PC-3 (cell line): ENCODE results near the gene PDLIM5. TPM values are rescaled to one million over a fixed set of nuclear protein-coding genes. Genes with fewer than 3 reads are reported as not detected.
"Not testable (repeated sequence)": the region's sequence is repeated elsewhere in the genome, so short reads cannot be mapped to it uniquely, and the experiment has no call there.

Experiments used
- ATAC-seq: fragments of 200-7000 bp; cut with Tn5 transposase; 2 replicates; pipeline ENCODE4 v1.9.1; 2020; ENCODE audit warnings: mild to moderate bottlenecking, moderate library complexity
- BruUV-seq: library from RNA; stranded (reverse); fragments of 400-500 nt; replicated peaks from 2 replicates; lab custom pipeline; 2021; lab: Mats Ljungman, UMichigan
- CTCF ChIA-PET: fragments of 300-600 bp; sonication (Branson Sonifier 250); formaldehyde crosslinking; loops from one replicate; lab custom pipeline; 2022; ENCODE audit warnings: antibody characterized with exemption; lab: Charles Lee
- POLR2A ChIA-PET: fragments of 300-600 bp; sonication (Branson Sonifier 250); formaldehyde crosslinking; loops from one replicate; lab custom pipeline; 2022; ENCODE audit warnings: antibody characterized with exemption; ENCODE audit not compliant: unreplicated experiment; lab: Charles Lee
- DNase-seq: peaks from one replicate; pipeline ENCODE4 v3.0.0-alpha.2; 2015
- H2AFZ ChIP-seq: fragments of 300-600 bp; sonication (generic); 2 replicates; pipeline ENCODE4 v1.6.0; 2016; ENCODE audit warnings: antibody characterized with exemption, low read length
- H3F3A ChIP-seq: fragments of 300-600 bp; sonication (generic); one replicate; pipeline ENCODE4 v1.6.0; 2017; ENCODE audit warnings: antibody characterized with exemption, low read length, control low read depth, mild to moderate bottlenecking; ENCODE audit not compliant: unreplicated experiment
- H3K27ac ChIP-seq: fragments of 300-600 bp; sonication (generic); 2 replicates; pipeline ENCODE4 v1.5.1; 2016; ENCODE audit warnings: mild to moderate bottlenecking, low read length
- H3K27me3 ChIP-seq: fragments of 300-600 bp; sonication (generic); 2 replicates; pipeline ENCODE4 v1.6.1; 2016; ENCODE audit warnings: low read length, mixed read lengths
- H3K36me3 ChIP-seq: fragments of 300-600 bp; sonication (generic); 2 replicates; pipeline ENCODE4 v1.6.1; 2016; ENCODE audit warnings: low read depth, mixed run types, low read length, mixed read lengths
- H3K4me1 ChIP-seq: fragments of 300-600 bp; sonication (generic); 2 replicates; pipeline ENCODE4 v1.5.1; 2016; ENCODE audit warnings: low read length; ENCODE audit not compliant: insufficient read depth
- H3K4me2 ChIP-seq: fragments of 300-600 bp; sonication (generic); 2 replicates; pipeline ENCODE4 v1.6.0; 2016; ENCODE audit warnings: low read length
- H3K4me3 ChIP-seq: fragments of 300-600 bp; sonication (generic); 2 replicates; pipeline ENCODE4 v1.5.1; 2016; ENCODE audit warnings: mild to moderate bottlenecking, low read length, mixed read lengths
- H3K79me2 ChIP-seq: fragments of 300-600 bp; sonication (generic); 2 replicates; pipeline ENCODE4 v1.6.1; 2017; ENCODE audit warnings: low read length, mixed read lengths
- H3K9ac ChIP-seq: fragments of 300-600 bp; sonication (generic); 2 replicates; pipeline ENCODE4 v1.6.0; 2016; ENCODE audit warnings: mild to moderate bottlenecking, low read length
- H3K9me2 ChIP-seq: fragments of 300-600 bp; sonication (generic); replicated peaks from 2 replicates; pipeline ENCODE4 v1.6.1; 2016; ENCODE audit warnings: mixed run types, low read length, mixed read lengths
- H3K9me3 ChIP-seq: fragments of 300-600 bp; sonication (generic); 2 replicates; pipeline ENCODE4 v1.6.1; 2016; ENCODE audit warnings: low read length, mixed read lengths
- H4K20me1 ChIP-seq: fragments of 300-600 bp; sonication (generic); 2 replicates; pipeline ENCODE4 v1.6.1; 2016; ENCODE audit warnings: low read length, mixed read lengths
- CTCF ChIP-seq: fragments of 300-600 bp; sonication (generic); conservative IDR thresholded peaks from 2 replicates; pipeline ENCODE4 v1.5.1; 2017; ENCODE audit warnings: antibody characterized with exemption, low read depth, mild to moderate bottlenecking, low read length
- EZH2 ChIP-seq: fragments of 300-600 bp; sonication (generic); IDR thresholded peaks from one replicate; pipeline ENCODE4 v1.6.1; 2017; ENCODE audit warnings: antibody characterized with exemption, mild to moderate bottlenecking, low read length; ENCODE audit not compliant: unreplicated experiment
- EZH2phosphoT487 ChIP-seq: fragments of 300-600 bp; sonication (generic); IDR thresholded peaks from 2 replicates; pipeline ENCODE4 v1.6.1; 2018; ENCODE audit warnings: mild to moderate bottlenecking, antibody characterized with exemption, low read length, borderline replicate concordance
- intact Hi-C: fragments of 100-400 bp; cut with micrococcal nuclease; formaldehyde crosslinking; loops from 2 replicates; pipeline ENCODE4 v1.9.0; 2023
- total RNA-seq: library from RNA; depleted of rRNA; stranded (reverse); fragments of >200 nt; gene quantifications from 2 replicates; pipeline ENCODE4 v1.2.3, GENCODE V29; 2014

The PDLIM5 gene
- total RNA-seq, 1 experiment from 2014 or later = 57.8 TPM

GRCh38 chr4:94475050-94475449, 23.3 kb downstream of the PDLIM5 start:
- DNase-seq = no peak
- H4K20me1 ChIP-seq = no peaks in the 10 kb centered on the region
- peaks cover 31% of the 10 kb centered on the region for H3K4me1 ChIP-seq
- CTCF ChIA-PET = no interaction called here
- POLR2A ChIA-PET = no interaction called here
- H3K9me2 ChIP-seq = no peaks in the 10 kb centered on the region
- intact Hi-C loops = no loop called here
- no peaks in the 10 kb centered on the region for H3K27me3 ChIP-seq
- TF ChIP-seq CTCF (no peak), EZH2 (no peak), EZH2phosphoT487 (no peak)
- H3K36me3 ChIP-seq = peaks cover 11% of the 10 kb centered on the region; the same call in 1 of the 2 replicates
- no peak overlapping the region for H3K4me3 ChIP-seq
- no peak overlapping the region for H2AFZ ChIP-seq
- H3K9me3 ChIP-seq = peaks cover 3% of the 10 kb centered on the region; the same call in 1 of the 2 replicates
- no peak for ATAC-seq
- peaks cover 80% of the 10 kb centered on the region for H3K79me2 ChIP-seq
- H3K4me2 ChIP-seq = peak overlapping the region; percentile 2; the same call in 1 of the 2 replicates
- no peak overlapping the region for H3K27ac ChIP-seq
- no TSS peak for BruUV-seq
- H3F3A ChIP-seq = no peaks in the 10 kb centered on the region
- no peak overlapping the region for H3K9ac ChIP-seq

- H4K20me1 ChIP-seq = no peaks in the 10 kb centered on the region
- POLR2A ChIA-PET = no interaction called here
- ATAC-seq (no peak), DNase-seq (no peak)
- peaks cover 3% of the 10 kb centered on the region; the same call in 1 of the 2 replicates for H3K36me3 ChIP-seq
- peaks cover 31% of the 10 kb centered on the region for H3K4me1 ChIP-seq
- no peaks in the 10 kb centered on the region for H3K27me3 ChIP-seq
- peaks cover 81% of the 10 kb centered on the region for H3K79me2 ChIP-seq
- H3K27ac ChIP-seq = no peak overlapping the region
- H3K4me2 ChIP-seq = peak overlapping the region; percentile 2; the same call in 1 of the 2 replicates
- no peak overlapping the region for H3K9ac ChIP-seq
- CTCF ChIA-PET = no interaction called here
- H2AFZ ChIP-seq = no peak overlapping the region
- no peaks in the 10 kb centered on the region for H3K9me3 ChIP-seq
- H3F3A ChIP-seq = no peaks in the 10 kb centered on the region
- intact Hi-C loops = no loop called here
- BruUV-seq = no TSS peak
- TF ChIP-seq EZH2 = no peak
- no peak for TF ChIP-seq EZH2phosphoT487
- no peak for TF ChIP-seq CTCF
- no peak overlapping the region for H3K4me3 ChIP-seq
- H3K9me2 ChIP-seq = no peaks in the 10 kb centered on the region
Measured at GRCh38 chr4:94475794-94476193, 24.1 kb downstream of the PDLIM5 start.

- Histone ChIP-seq H3K4me1 (peaks cover 22% of the 10 kb centered on the region), H3K9me2 (no peaks in the 10 kb centered on the region), H3K27ac (no peak overlapping the region), H3F3A (no peaks in the 10 kb centered on the region), H3K9me3 (no peaks in the 10 kb centered on the region), H3K4me3 (no peak overlapping the region), H3K27me3 (no peaks in the 10 kb centered on the region), H3K36me3 (no peaks in the 10 kb centered on the region; the same call in 1 of the 2 replicates), H2AFZ (no peak overlapping the region), H3K9ac (no peak overlapping the region), H3K79me2 (peaks cover 88% of the 10 kb centered on the region), H4K20me1 (no peaks in the 10 kb centered on the region), H3K4me2 (no peak overlapping the region)
- DNase-seq (no peak), ATAC-seq (no peak)
- BruUV-seq = no TSS peak
- CTCF ChIA-PET = no interaction called here
- POLR2A ChIA-PET = interaction anchor here (0.6 kb wide), 1 partner anchor 17 kb away, joined by 3 read pairs; no protein-coding TSS in a partner anchor
- no peak for TF ChIP-seq CTCF
- no peak for TF ChIP-seq EZH2phosphoT487
- TF ChIP-seq EZH2 = no peak
- intact Hi-C loops = no loop called here
Measured at GRCh38 chr4:94477227-94477626, 25.5 kb downstream of the PDLIM5 start.

GRCh38 chr4:94478805-94479204, 27.1 kb downstream of the PDLIM5 start:
- intact Hi-C loops, H3K27ac ChIP-seq, H3K4me3 ChIP-seq, H3K9me3 ChIP-seq, H2AFZ ChIP-seq, DNase-seq, H4K20me1 ChIP-seq, H3K4me1 ChIP-seq, H3K27me3 ChIP-seq, H3K9ac ChIP-seq, H3K9me2 ChIP-seq, H3F3A ChIP-seq, H3K36me3 ChIP-seq, H3K4me2 ChIP-seq, ATAC-seq, CTCF ChIA-PET, POLR2A ChIA-PET, BruUV-seq: not testable (repeated sequence)
- peaks cover 86% of the 10 kb centered on the region for H3K79me2 ChIP-seq
